ENCODE data around the gene LNX1.

The LNX1 gene

DNA sequence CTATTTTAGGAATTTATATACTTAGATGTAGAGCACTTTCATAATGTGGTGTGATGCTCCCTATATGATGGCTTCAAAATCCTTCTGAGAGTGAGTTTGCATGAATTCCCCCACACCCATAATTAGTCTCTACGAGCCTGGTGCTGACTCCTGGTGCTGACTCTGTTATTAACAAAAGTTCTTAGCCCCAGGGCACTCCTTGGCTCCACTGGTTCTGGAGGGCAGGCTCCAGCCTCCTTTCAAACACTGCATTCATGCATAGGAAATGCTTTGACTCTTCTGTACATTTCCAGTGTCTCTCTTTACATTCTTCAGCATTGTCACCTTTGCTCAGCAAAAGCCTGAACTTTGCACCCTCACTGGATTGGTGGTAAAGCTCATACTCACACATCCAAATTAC lies 64.0 kb downstream of the LNX1 start:
- Histone ChIP-seq H3K36me3 (replicated peaks) (no peaks in the 10 kb centered on the region), H3K4me3 (ENCODE audit: low read depth, low read length) (no peak overlapping the region), H3K27ac (no peak overlapping the region), H3K27me3 (replicated peaks) (no peaks in the 10 kb centered on the region)
- TF ChIP-seq, protein P1, sequence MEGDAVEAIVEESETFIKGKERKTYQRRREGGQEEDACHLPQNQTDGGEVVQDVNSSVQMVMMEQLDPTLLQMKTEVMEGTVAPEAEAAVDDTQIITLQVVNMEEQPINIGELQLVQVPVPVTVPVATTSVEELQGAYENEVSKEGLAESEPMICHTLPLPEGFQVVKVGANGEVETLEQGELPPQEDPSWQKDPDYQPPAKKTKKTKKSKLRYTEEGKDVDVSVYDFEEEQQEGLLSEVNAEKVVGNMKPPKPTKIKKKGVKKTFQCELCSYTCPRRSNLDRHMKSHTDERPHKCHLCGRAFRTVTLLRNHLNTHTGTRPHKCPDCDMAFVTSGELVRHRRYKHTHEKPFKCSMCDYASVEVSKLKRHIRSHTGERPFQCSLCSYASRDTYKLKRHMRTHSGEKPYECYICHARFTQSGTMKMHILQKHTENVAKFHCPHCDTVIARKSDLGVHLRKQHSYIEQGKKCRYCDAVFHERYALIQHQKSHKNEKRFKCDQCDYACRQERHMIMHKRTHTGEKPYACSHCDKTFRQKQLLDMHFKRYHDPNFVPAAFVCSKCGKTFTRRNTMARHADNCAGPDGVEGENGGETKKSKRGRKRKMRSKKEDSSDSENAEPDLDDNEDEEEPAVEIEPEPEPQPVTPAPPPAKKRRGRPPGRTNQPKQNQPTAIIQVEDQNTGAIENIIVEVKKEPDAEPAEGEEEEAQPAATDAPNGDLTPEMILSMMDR (IDR thresholded peaks at IDR 0.05; ENCODE audit: low read depth, low read length, missing control alignments) = no peak
- DNase-seq = no peak
- in situ Hi-C loops (cut with HindIII; ENCODE audit: low pct_ligation_motif_present, low sequenced_read_pairs) = no loop called here

- no peak for DNase-seq
- in situ Hi-C loops (cut with HindIII; ENCODE audit: low pct_ligation_motif_present, low sequenced_read_pairs) = no loop called here
- H3K27ac ChIP-seq = no peak overlapping the region
- no peaks in the 10 kb centered on the region for H3K27me3 ChIP-seq (replicated peaks)
- no peak overlapping the region for H3K4me3 ChIP-seq (ENCODE audit: low read depth, low read length)
- TF ChIP-seq, protein P1 (IDR thresholded peaks at IDR 0.05; ENCODE audit: low read depth, low read length, missing control alignments) = no peak
- no peaks in the 10 kb centered on the region for H3K36me3 ChIP-seq (replicated peaks)
These were observed 69.0 kb downstream of the LNX1 start for GRCh38 chr4:53522334-53522733.

DNA sequence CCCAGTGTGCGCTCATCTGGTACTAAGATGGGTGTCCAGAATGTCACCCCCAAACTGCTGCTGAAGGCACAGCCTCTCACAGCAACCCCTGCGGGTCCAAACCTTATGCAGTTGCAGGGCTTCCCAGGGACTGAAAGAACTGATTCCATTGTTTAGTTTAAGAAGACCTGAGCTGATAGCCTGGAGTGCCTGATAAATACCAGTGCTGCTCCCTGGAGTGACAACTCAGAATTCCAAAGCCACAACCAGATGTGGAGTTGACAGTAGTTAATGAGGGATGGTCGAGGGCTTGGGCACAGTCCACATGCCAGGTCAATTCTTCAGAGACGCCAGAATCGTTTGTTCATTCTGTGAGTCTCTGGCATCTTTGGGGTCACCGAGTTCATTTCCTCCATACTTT lies 71.2 kb downstream of the LNX1 start:
- Histone ChIP-seq H3K4me3 (ENCODE audit: low read depth, low read length) (no peak overlapping the region), H3K27ac (no peak overlapping the region), H3K27me3 (replicated peaks) (no peaks in the 10 kb centered on the region), H3K36me3 (replicated peaks) (no peaks in the 10 kb centered on the region)
- TF ChIP-seq, protein P1 (IDR thresholded peaks at IDR 0.05; ENCODE audit: low read depth, low read length, missing control alignments) = no peak
- DNase-seq = no peak
- in situ Hi-C loops (cut with HindIII; ENCODE audit: low pct_ligation_motif_present, low sequenced_read_pairs) = no loop called here

- no peak overlapping the region for H3K4me3 ChIP-seq (ENCODE audit: low read depth, low read length)
- no peaks in the 10 kb centered on the region for H3K36me3 ChIP-seq (replicated peaks)
- no peak for DNase-seq
- in situ Hi-C loops (cut with HindIII; ENCODE audit: low pct_ligation_motif_present, low sequenced_read_pairs) = no loop called here
- no peak overlapping the region for H3K27ac ChIP-seq
- no peaks in the 10 kb centered on the region for H3K27me3 ChIP-seq (replicated peaks)
- TF ChIP-seq, protein P1 (IDR thresholded peaks at IDR 0.05; ENCODE audit: low read depth, low read length, missing control alignments) = no peak
These were observed 72.5 kb downstream of the LNX1 start for GRCh38 chr4:53518807-53519206.

DNA sequence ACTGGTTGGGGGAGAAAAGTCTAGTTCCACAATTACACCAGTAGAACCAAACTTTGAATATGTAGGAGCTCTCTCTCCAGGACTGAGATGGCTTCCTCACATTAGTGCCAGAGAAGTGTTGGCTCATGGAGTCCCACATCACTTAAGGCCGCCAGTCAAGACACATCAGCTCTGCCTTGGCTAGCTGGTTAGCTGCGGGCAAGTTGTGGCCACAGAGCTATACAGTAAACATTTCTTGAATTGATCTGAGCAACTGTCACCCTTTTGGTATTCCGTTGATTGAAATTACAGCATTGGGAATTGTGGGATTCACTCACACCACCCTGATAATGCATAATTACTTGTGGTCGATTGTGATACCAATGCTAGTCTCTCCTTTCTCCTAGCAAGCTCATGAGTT lies 76.2 kb downstream of the LNX1 start:
- Histone ChIP-seq H3K4me3 (ENCODE audit: low read depth, low read length) (no peak overlapping the region), H3K36me3 (replicated peaks) (no peaks in the 10 kb centered on the region), H3K27ac (no peak overlapping the region), H3K27me3 (replicated peaks) (no peaks in the 10 kb centered on the region)
- DNase-seq = no peak
- TF ChIP-seq, protein P1 (IDR thresholded peaks at IDR 0.05; ENCODE audit: low read depth, low read length, missing control alignments) = no peak
- in situ Hi-C loops (cut with HindIII; ENCODE audit: low pct_ligation_motif_present, low sequenced_read_pairs) = no loop called here

GRCh38 chr4:53514509-53514908 lies 76.8 kb downstream of the LNX1 start:
- Histone ChIP-seq H3K4me3 (ENCODE audit: low read depth, low read length) (no peak overlapping the region), H3K27ac (no peak overlapping the region), H3K27me3 (replicated peaks) (no peaks in the 10 kb centered on the region), H3K36me3 (replicated peaks) (no peaks in the 10 kb centered on the region)
- in situ Hi-C loops (cut with HindIII; ENCODE audit: low pct_ligation_motif_present, low sequenced_read_pairs) = no loop called here
- TF ChIP-seq, protein P1 (IDR thresholded peaks at IDR 0.05; ENCODE audit: low read depth, low read length, missing control alignments) = no peak
- DNase-seq = no peak
